MCF 10A (cell line): ENCODE measurements around the gene FASN. TPM values are rescaled to one million over a fixed set of nuclear protein-coding genes. Genes with fewer than 3 reads are reported as not detected.

Source experiments
- BruUV-seq: library from RNA; stranded (reverse); fragments of 400-500 nt; replicated peaks from 2 replicates; lab custom pipeline; 2021; lab: Mats Ljungman, UMichigan
- CTCF ChIA-PET: fragments of 300-600 bp; sonication (Branson Sonifier 250); formaldehyde crosslinking; extraction: SDS; loops from one replicate; lab custom pipeline; 2021; ENCODE audit warnings: antibody characterized with exemption, inconsistent platforms; lab: Yijun Ruan, JAX
- POLR2A ChIA-PET: fragments of 300-600, 350-650 bp; sonication (Branson Sonifier 250); formaldehyde crosslinking; extraction: SDS; loops from one replicate; lab custom pipeline; 2020; ENCODE audit warnings: antibody characterized with exemption, inconsistent platforms; lab: Yijun Ruan, JAX
- DNase-seq: peaks from one replicate; pipeline ENCODE4 v3.0.0-alpha.2; 2018; ENCODE audit not compliant: unreplicated experiment
- H3K27ac Mint-ChIP-seq: one replicate; pipeline ENCODE4 v1.8.0; 2022; ENCODE audit warnings: mild to moderate bottlenecking, low read depth, mixed read lengths; ENCODE audit not compliant: unreplicated experiment
- H3K27me3 Mint-ChIP-seq: one replicate; pipeline ENCODE4 v1.8.0; 2022; ENCODE audit warnings: mixed read lengths; ENCODE audit not compliant: insufficient read depth, unreplicated experiment
- H3K36me3 Mint-ChIP-seq: one replicate; pipeline ENCODE4 v1.8.0; 2022; ENCODE audit warnings: mild to moderate bottlenecking, moderate library complexity, mixed read lengths; ENCODE audit not compliant: insufficient read depth, unreplicated experiment
- H3K4me1 Mint-ChIP-seq: one replicate; pipeline ENCODE4 v1.8.0; 2022; ENCODE audit warnings: mixed read lengths; ENCODE audit not compliant: insufficient read depth, unreplicated experiment
- H3K4me3 Mint-ChIP-seq: one replicate; pipeline ENCODE4 v1.8.0; 2022; ENCODE audit warnings: mild to moderate bottlenecking, moderate library complexity, mixed read lengths; ENCODE audit not compliant: unreplicated experiment
- H3K9me3 Mint-ChIP-seq: one replicate; pipeline ENCODE4 v1.8.0; 2022; ENCODE audit warnings: mixed read lengths; ENCODE audit not compliant: unreplicated experiment
- intact Hi-C: fragments of 100-400 bp; cut with micrococcal nuclease; formaldehyde crosslinking; loops from 2 replicates; pipeline ENCODE4 v1.14.1; 2022
- total RNA-seq: library from RNA; stranded (reverse); gene quantifications from 2 replicates; pipeline ENCODE4 v1.2.3, GENCODE V29; 2022
- TF ChIP-seq, protein P1 (sequence below): fragments of 200-600 bp; IDR thresholded peaks from one replicate; pipeline ENCODE4 v1.8.0; 2022; ENCODE audit warnings: antibody characterized with exemption, mild to moderate bottlenecking; ENCODE audit not compliant: unreplicated experiment

Gene FASN
- total RNA-seq, 1 experiment from 2014 or later = 120 TPM

DNA sequence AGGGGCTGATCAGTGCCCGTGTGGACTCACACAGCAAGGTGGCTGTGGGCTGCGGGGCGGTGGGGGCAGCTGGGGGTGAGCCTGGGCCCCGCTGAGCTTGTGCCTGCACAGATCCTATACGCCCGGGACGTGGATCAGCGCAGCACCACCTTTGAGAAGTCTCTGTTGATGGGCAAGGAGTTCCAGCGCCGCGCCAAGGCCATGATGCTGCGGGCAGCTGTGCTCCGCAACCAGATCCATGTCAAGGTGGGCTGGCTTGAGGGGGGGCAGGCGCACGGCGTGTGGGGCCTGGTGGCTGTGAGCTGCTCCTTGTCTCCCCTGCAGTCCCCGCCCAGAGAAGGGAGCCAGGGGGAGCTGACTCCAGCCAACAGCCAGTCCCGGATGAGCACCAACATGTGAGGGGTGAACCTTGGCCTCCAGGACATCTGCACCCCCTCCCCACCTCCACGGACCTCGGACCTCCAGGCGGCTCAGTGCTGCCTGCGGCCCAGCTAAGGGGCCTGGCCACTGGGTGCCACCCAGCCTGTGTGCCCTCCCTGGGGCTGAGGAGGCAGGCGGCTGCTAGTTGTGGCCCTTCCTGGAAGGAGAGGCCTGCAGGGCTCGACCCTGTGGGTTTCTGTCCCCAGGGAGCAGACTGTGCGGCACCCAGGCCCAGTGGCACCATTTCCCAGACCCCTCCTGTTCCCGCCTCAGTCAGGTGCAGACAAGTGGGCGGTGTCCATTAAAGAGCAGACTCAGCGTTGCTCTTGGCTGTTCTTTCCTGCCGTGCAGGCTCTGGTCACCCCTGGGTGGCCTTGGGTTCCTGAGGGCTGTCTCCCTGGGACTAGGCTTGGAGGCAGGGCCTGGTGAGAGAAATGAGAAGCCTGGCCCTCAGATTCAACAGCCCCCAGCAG, 41.1 kb downstream of the FASN start:
- ChIA-PET CTCF (interaction anchor here (0.6 kb wide), 1 partner anchor 301 kb away, joined by 3 read pairs; no protein-coding TSS in a partner anchor), POLR2A (interaction anchor here (0.6 to 2.1 kb wide), 2 partner anchors 19 to 20 kb away, joined by 3 to 10 read pairs; partner anchors contain the start of gene DCXR)
- Mint-ChIP-seq H3K27me3 (no peaks in the 10 kb centered on the region), H3K9me3 (no peaks in the 10 kb centered on the region), H3K27ac (no peak overlapping the region), H3K4me3 (no peak overlapping the region), H3K36me3 (peaks cover 53% of the 10 kb centered on the region), H3K4me1 (no peaks in the 10 kb centered on the region)
- TF ChIP-seq, protein P1, sequence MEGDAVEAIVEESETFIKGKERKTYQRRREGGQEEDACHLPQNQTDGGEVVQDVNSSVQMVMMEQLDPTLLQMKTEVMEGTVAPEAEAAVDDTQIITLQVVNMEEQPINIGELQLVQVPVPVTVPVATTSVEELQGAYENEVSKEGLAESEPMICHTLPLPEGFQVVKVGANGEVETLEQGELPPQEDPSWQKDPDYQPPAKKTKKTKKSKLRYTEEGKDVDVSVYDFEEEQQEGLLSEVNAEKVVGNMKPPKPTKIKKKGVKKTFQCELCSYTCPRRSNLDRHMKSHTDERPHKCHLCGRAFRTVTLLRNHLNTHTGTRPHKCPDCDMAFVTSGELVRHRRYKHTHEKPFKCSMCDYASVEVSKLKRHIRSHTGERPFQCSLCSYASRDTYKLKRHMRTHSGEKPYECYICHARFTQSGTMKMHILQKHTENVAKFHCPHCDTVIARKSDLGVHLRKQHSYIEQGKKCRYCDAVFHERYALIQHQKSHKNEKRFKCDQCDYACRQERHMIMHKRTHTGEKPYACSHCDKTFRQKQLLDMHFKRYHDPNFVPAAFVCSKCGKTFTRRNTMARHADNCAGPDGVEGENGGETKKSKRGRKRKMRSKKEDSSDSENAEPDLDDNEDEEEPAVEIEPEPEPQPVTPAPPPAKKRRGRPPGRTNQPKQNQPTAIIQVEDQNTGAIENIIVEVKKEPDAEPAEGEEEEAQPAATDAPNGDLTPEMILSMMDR = no peak
- BruUV-seq = TSS peak; percentile 63
- no peak for DNase-seq
- intact Hi-C loops = no loop called here

DNA sequence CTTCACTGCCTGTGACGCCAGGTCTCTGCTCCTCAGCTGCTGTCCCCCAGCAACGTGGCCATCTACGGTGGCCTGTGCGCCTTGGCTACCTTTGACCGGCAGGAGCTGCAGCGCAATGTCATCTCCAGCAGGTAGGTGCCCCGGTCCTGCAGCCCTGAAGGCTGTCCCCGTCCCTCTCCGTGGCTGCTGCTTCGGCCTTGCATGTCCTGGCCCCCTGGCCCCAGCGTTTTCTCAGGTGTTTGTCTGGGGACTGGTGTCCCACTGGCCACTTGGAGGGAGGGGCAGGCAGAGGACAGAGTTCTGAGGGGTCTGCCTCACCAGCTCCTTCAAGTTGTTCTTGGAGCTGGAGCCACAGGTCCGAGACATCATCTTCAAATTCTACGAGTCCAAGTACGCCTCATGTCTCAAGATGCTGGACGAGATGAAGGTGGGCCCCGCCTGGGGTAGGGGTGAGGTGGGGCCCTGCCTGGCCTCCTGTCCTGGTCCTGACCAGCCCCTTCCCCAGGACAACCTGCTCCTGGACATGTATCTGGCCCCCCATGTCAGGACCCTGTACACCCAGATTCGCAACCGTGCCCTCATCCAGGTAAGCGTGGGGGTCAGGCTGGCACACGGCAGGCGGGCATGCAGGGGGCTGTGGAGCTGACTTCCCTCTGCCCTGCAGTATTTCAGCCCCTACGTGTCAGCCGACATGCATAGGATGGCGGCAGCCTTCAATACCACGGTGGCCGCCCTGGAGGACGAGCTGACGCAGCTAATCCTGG, 41.9 kb downstream of the FASN start:
- no peak overlapping the region for H3K27ac Mint-ChIP-seq
- TF ChIP-seq, protein P1 = no peak
- BruUV-seq = no TSS peak
- no peaks in the 10 kb centered on the region for H3K4me1 Mint-ChIP-seq
- H3K36me3 Mint-ChIP-seq = peaks cover 49% of the 10 kb centered on the region
- no peak for DNase-seq
- no peaks in the 10 kb centered on the region for H3K9me3 Mint-ChIP-seq
- H3K27me3 Mint-ChIP-seq = no peaks in the 10 kb centered on the region
- intact Hi-C loops = no loop called here
- ChIA-PET POLR2A (interaction anchor here (2.1 kb wide), 1 partner anchor 18 kb away, joined by 10 read pairs; the partner anchor contains the start of gene DCXR), CTCF (interaction anchor here (0.6 to 1.3 kb wide), 3 partner anchors 18 to 302 kb away, joined by 3 to 4 read pairs (median 3); partner anchors contain the start of gene DCXR)
- H3K4me3 Mint-ChIP-seq = no peak overlapping the region

DNA sequence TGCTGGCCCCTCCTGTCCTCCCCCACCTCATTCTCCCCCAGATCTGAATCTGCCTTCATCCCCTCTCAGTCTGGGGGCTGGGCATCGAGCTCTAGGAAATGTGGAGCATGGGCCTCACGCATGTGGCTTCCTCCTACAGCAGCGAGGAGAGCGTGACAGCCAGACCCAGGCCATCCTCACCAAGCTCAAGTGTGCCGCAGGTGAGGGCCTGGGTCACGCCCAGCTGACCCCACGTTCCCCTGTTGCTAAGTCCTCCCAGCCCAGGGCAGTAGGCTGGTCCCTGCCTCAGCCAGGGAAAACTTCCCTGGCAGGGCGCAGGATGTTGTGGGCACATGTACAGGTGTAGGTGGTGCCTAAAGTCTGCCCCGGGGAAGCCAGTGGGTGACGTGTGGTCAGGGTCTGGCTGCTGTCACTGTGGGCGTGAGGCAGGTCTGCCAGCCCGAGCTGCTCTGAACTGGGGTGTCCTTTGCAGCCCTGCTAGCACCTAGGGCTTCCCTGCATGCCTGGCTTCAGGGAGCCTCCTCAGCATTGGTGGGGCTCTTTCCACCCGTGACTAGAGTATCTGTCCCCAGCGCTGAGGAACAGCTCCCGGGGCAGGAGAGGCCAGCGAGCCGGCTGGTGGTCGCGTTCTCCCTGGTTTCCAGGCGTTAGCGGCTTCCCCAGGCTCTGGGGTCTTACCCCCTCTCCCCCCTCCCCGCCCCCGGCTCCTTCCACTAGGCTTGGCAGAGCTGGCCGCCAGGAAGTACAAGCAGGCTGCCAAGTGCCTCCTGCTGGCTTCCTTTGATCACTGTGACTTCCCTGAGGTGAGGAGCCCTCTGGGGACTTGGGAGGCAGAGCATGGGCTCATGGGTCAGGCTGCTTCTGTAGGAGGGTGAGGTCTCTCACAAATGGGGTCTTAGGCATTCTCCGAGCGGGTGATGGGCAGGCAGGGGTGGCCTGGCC, 42.7 kb downstream of the FASN start:
- TF ChIP-seq, protein P1 = no peak
- ChIA-PET POLR2A (interaction anchor here (1.6 to 2.2 kb wide), 3 partner anchors 11 to 22 kb away, joined by 4 to 9 read pairs (median 6); partner anchors contain the start of genes DCXR and DUS1L), CTCF (interaction anchor here (0.9 to 1.3 kb wide), 2 partner anchors 18 to 25 kb away, joined by 3 to 4 read pairs; partner anchors contain the start of gene DCXR)
- BruUV-seq = no TSS peak
- no peak for DNase-seq
- H3K27ac Mint-ChIP-seq = no peak overlapping the region
- H3K4me3 Mint-ChIP-seq = no peak overlapping the region
- no peaks in the 10 kb centered on the region for H3K4me1 Mint-ChIP-seq
- H3K9me3 Mint-ChIP-seq = no peaks in the 10 kb centered on the region
- peaks cover 41% of the 10 kb centered on the region for H3K36me3 Mint-ChIP-seq
- intact Hi-C loops = no loop called here
- H3K27me3 Mint-ChIP-seq = no peaks in the 10 kb centered on the region
